NCI-H2227 (cell line): ENCODE data around the gene SCIN.
A peak's percentile ranks its signal among the peaks of the same experiment; 100 is the strongest.

Experiments used
- DNase-seq: peaks from one replicate; lab custom pipeline; 2025; ENCODE audit not compliant: unreplicated experiment; lab: John Stamatoyannopoulos, UW

SCIN gene

GRCh38 chr7:12567015-12567414 is 3.5 kb upstream of the SCIN start:
- DNase-seq: no peak

- DNase-seq: no peak
These were observed 847 bp upstream of the SCIN start for GRCh38 chr7:12569673-12570072.

DNA sequence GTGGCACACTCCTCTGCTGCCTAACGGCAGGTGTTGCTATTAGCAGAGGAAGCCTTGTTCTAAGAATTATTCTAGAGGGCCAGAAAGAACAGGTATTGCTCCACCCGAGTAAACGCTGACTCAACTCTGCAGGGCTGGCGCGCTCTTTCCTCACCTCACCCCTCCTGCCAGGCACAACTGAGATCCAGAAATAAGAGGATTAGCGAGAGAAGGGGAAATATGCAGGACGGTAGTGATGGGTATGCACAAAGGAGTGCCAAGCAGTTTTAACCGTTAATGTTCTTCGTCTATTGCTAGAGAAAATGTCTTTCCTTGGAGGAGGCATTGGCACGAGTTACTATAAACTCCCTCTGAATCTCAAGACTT is 369 bp upstream of the SCIN start:
- DNase-seq: no peak

GRCh38 chr7:12571691-12572090 is 1.2 kb downstream of the SCIN start:
- no peak for DNase-seq

DNA sequence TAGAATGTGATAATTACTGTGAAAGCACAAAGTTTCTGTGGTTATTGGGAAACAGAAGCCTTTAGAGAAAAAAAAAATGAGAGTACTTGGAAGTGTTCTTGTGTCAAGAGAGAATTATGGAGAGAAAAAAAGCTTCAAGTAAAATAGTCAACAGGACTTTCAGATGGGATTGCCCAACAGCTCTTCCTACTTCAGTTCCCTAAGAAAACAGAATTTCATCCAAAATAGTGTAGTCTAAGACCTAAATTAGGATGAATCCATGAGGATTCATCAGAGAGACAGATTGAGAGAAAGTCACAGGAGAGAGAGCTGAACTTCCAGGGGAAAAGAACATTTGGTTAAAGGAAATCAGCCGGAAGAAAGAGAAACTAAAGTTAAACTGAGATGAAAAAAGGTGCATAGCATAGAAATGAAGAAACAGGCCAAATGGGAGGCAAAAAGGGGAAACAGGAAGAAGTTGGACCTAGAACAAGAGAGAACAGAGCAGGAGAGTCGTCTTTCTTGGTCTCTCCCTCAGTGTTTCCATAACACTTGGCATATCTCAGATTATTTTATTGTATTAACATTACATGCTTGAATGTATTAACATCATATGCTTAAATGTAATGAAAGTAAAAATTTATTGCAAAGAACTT is 2.5 kb downstream of the SCIN start:
- no peak for DNase-seq

DNA sequence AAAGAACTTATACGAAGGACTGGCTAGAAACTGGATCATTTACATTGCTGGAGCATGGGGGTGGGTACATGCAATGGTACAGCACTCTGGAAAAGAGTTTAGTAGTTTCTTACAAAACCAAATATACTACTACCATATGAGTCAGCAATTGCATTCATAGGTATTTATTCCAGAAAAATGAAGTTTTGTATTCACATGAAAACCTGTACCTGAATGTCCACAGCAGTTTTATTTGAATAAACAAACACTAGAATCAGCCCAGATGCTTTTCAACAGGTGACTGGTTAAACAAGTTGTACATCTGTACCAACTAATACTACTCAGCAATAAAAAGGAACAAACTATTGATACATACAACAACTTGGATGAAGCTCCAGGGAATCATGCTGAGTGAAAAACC is 3.4 kb downstream of the SCIN start:
- no peak for DNase-seq

- DNase-seq: no peak
These were observed 8.6 kb downstream of the SCIN start for GRCh38 chr7:12578930-12579640.

GRCh38 chr7:12581897-12582296 is 11.4 kb downstream of the SCIN start:
- no peak for DNase-seq

DNA sequence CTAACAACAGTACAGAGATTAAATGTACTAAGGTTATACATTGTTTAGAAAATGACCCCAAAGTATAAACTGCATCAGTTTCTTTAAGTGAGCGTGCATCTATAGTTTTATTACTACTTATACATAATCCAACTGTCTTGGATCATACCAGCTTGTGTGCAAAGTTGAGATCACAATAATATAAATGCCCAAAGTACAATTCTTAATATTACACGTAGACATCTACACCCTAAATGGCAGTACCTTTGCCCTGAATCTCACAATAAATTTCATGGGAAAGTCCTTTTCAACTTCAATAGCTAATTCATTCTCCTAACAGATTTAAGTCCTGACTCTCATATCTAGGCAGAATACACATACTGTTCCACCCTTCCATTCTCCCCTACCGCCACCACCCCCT is 11.8 kb downstream of the SCIN start:
- no peak for DNase-seq

DNA sequence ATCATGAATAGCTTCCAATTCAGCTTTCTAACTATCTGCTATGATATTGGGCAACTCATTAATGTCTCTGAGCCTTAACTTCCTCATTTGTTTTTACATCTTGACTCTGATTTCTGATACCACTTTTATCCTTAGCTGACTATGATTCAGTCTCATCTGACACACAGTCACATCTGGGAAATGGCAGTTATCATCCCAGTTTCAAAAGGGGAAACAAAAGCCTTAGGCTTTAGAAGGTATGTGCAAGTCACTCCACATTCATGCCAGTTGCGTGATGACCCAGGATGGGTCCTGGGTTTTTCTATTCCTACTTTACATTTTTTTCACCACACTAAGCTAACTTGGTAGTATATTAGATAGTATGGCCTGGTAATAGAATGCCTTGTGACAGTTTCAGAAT is 12.7 kb downstream of the SCIN start:
- no peak for DNase-seq

GRCh38 chr7:12583922-12584321 is 13.4 kb downstream of the SCIN start:
- no peak for DNase-seq

GRCh38 chr7:12584930-12585329 is 14.4 kb downstream of the SCIN start:
- DNase-seq: no peak

- DNase-seq: no peak
These were observed 15.8 kb downstream of the SCIN start for GRCh38 chr7:12586271-12586670.

- DNase-seq: no peak
These were observed 17.9 kb downstream of the SCIN start for GRCh38 chr7:12588259-12588904.

- no peak for DNase-seq
These were observed 20.0 kb downstream of the SCIN start for GRCh38 chr7:12590559-12590958.

DNA sequence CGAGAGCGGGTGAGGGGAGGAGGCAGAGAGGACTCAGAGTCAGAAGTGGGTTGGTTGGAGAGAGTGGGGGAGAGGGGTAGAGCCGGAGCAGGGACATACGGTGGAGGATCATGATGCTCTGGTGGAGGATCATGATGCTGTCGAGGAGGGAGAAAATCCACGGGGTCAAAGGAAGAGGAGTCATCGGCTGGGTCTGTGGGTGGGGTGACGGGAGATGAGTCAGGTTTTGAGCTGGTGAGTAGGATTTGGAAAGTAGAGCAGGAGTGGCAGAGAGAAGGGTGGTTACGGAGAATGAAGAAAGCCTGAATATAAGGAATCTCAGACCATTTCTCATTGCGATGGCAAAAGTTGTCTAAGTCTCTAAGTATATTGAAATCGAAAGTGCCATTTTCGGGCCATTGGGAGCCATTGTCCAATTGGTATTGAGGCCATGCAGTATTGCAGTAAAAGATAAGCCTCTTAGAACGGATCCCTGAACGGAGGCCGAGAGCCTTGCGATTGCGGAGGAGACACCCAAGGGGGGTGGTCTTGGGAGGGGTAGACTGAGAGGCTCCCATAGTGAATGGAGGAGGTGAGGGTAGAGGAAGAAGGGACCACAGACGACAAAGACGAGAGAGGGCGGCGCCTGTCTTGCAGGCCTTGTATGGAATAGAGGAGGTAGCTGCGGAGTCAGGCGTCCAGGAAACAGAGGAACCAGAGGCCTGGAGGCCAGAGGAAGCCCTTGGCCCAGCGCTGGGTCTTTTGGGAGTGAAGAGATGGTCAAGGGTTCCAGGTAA is 23.8 kb downstream of the SCIN start:
- DNase-seq: no peak

DNA sequence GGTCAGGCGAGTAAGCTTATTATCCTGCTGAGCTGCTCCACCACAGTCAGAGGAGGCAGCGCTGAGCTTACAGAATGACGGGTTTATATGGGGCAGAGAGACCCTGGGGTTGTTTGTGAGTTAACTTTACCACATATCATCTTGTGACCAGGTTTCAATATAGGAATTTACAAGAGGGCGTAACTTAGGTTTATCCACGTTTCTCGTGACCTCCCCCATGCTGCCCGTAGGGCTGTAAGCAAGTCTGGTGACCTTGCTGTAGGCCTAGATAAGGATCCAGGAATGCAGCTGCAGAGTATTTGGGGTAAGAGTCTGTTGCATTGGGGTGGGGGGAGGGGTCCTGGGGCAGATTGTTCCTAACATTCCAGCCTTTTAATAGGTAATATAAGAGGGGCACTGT is 24.6 kb downstream of the SCIN start:
- DNase-seq: no peak

DNA sequence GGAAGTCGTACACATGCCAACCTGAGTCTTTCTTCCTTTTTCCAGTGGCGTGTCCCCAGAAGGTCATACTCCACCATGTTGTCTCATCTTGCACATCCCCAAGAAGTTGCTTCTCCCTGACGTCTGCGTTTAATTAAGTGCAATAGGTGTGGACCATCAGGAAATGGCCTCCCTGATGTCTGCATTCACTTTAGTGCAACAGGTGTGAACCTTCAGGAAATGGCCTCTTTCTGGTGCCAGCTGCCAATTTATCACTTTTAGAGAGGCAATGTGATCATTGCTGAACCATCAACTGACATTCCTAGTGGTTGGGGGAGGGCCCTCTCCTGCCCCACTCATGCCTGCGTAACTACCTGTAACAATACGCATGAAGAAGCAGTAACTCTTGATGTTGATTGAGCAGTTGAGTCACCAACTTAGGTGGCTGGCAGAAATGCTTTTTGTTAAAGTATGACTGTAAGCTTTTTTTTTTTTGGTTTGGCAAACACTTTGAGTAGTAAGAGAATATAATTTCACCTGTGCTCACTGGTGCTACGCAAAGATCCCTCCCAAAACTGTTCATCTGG is 25.8 kb downstream of the SCIN start:
- DNase-seq: no peak

DNA sequence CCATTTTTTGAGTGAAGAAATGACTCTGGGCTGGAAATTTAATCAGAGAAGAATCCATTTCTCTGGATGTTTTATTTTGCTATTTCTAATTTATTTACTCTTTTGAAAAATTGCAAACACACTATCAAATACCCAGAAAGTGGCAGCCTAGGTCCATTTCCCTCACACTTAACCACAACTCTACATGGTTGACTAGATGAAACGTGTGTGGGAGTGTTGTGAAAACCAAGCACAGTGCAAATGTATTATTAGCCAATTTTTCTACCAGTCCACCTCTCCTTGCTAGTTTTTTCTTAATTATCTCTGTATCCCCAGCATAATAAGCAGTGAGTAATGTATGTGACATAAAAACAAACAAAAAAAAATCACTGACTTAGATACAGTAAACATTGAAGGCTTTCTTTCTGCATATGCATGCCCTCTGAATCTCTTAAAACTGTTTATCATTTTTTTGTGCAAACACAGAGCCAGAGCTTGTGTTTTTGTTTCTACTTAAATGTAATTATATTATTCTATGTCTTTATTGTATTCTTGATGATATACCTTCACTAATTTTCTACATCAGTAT is 30.9 kb downstream of the SCIN start:
- DNase-seq: no peak

- peak; percentile 5 for DNase-seq
These were observed 36.6 kb downstream of the SCIN start for GRCh38 chr7:12607134-12607533.

DNA sequence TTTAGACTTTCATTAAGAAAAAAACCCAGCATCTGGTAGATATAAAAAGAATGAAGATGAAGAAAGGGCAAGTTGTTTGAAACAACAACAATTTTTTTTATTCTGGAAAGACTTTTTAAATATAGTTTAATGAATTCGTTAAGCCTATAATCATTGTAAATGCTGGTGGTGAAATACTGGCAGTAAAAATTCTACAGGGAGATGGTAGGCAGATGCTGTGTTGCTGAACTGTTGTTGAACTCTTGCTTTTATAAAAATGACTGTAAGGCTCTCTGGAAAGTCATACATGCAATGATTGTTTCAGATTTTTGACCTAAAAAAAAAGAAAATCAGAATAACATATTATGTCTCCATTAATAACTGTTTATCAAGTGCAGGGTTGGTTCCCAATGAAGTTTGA is 39.0 kb downstream of the SCIN start:
- no peak for DNase-seq
